IPS-18c (cell line): ENCODE results near the gene NUTM2F.
A peak's percentile ranks its signal among the peaks of the same experiment; 100 is the strongest.
"Not testable (repeated sequence)": the region's sequence is repeated elsewhere in the genome, so short reads cannot be mapped to it uniquely, and the experiment has no call there.

ENCODE experiments used
- H3K4me3 ChIP-seq: 2 replicates; pipeline ENCODE4 v1.7.0; 2013; ENCODE audit warnings: low read depth, mild to moderate bottlenecking, low read length, moderate library complexity; ENCODE audit not compliant: insufficient read depth
- H3K9me3 ChIP-seq: one replicate; pipeline ENCODE4 v1.6.1; 2013; ENCODE audit warnings: mild to moderate bottlenecking, low read length, moderate library complexity; ENCODE audit not compliant: control insufficient read depth, insufficient read depth

NUTM2F gene

DNA sequence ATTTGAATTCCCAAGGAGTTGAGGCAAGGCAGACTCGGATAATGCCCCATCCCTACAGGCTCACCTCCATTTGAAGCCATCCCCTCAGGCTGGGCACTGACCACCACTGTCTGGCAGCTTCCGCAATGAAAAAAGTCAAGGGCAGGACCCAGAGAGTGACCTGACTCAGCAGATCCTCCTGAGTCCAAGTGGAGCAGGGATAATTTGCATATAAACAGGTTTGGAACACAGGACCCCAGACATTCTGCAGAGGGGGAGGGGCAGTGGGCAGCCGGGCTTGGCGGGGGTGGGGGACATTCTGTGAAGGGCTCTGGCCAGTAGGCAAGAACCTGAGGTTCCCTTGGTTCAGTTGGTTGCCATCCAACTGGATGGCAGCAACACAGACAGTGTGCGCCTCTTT, at the start of gene NUTM2F:
Gene NUTM2F (minus strand): TSS at position 101 of the 400 bp plus-strand sequence. CDS start 21 bp downstream, at position 80.
- H3K9me3 ChIP-seq, H3K4me3 ChIP-seq: not testable (repeated sequence)

- H3K4me3 ChIP-seq = peak overlapping the region; percentile 36; the same call in 1 of the 2 replicates
- H3K9me3 ChIP-seq = not testable (repeated sequence)
Measured at GRCh38 chr9:94375197-94375596, 46.8 kb upstream of the NUTM2F start.

GRCh38 chr9:94374176-94375056, 46.0 kb upstream of the NUTM2F start:
- H3K4me3 ChIP-seq = peak overlapping the region; percentile 36; the same call in 1 of the 2 replicates

GRCh38 chr9:94373779-94374175, 45.3 kb upstream of the NUTM2F start:
- H3K4me3 ChIP-seq = peak overlapping the region; percentile 28; the same call in 1 of the 2 replicates
- H3K9me3 ChIP-seq = not testable (repeated sequence)

More at GRCh38 chr9:94374176-94375056, 46.0 kb upstream of the NUTM2F start:
- not testable (repeated sequence) for H3K9me3 ChIP-seq

- not testable (repeated sequence) for H3K4me3 ChIP-seq
Measured at GRCh38 chr9:94370266-94370665, 41.8 kb upstream of the NUTM2F start.

GRCh38 chr9:94364093-94364614, 35.7 kb upstream of the NUTM2F start:
- not testable (repeated sequence) for H3K9me3 ChIP-seq, H3K4me3 ChIP-seq

More at GRCh38 chr9:94370266-94370665, 41.8 kb upstream of the NUTM2F start:
- not testable (repeated sequence) for H3K9me3 ChIP-seq

- H3K4me3 ChIP-seq, H3K9me3 ChIP-seq: not testable (repeated sequence)
Measured at GRCh38 chr9:94357158-94357557, 28.7 kb upstream of the NUTM2F start.

DNA sequence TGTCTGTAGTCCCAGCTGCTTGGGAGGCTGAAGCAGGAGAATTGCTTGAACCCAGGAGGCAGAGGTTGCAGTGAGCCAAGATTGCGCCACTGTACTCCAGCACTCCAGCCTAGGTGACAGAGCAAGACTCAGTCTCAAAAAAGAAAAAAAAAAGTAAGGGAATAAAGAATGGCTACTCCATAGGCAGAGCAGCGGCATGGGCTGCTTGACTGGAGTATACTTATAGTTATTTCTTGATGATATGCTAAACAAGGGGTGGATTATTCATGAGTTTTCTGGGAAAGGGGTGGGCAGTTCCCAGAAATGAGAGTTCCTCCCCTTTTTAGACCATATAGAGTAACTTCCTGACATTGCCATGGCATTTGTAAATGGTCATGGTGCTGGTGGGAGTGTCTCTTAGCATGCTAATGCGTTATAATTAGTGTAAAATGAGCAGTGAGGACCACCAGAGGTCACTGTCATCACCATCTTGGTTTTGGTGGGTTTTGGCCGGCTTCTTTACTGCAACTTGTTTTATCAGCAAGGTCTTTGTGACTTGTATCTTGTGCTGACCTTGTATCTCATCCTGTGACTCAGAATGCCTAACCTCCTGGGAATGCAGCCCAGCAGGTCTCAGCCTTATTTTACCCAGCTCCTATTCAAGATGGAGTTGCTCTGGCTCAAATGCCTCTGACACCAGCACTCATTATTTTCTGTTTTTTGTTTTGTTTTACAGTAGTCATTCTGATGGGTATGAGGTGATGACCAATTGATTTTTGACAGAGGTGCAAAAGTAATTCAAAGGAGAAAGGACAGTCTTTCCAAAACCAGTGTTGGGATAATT, 23.7 kb upstream of the NUTM2F start:
- not testable (repeated sequence) for H3K9me3 ChIP-seq, H3K4me3 ChIP-seq

DNA sequence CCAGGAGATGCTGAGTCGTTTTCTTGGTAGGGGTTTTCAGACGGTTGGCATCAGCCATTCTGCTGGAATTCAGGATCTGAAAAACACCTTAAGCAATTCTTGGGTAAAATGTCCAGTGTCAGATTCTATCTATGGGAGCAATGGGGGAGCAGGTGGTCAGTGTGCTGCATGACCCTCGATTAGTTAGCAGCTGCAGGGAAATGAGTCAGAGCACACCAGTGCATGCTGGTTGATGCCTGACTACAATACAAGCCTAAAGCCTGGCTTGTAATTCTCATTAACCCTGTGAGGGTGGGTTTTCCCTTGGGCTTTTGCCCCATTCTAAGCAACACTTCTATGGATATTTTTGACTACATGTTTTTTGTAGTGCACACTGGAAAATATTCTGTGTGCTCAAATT, 20.3 kb upstream of the NUTM2F start:
- not testable (repeated sequence) for H3K9me3 ChIP-seq, H3K4me3 ChIP-seq

- H3K4me3 ChIP-seq, H3K9me3 ChIP-seq: not testable (repeated sequence)
Measured at GRCh38 chr9:94347451-94347850, 19.0 kb upstream of the NUTM2F start.

GRCh38 chr9:94341703-94342102, 13.3 kb upstream of the NUTM2F start:
- not testable (repeated sequence) for H3K9me3 ChIP-seq

DNA sequence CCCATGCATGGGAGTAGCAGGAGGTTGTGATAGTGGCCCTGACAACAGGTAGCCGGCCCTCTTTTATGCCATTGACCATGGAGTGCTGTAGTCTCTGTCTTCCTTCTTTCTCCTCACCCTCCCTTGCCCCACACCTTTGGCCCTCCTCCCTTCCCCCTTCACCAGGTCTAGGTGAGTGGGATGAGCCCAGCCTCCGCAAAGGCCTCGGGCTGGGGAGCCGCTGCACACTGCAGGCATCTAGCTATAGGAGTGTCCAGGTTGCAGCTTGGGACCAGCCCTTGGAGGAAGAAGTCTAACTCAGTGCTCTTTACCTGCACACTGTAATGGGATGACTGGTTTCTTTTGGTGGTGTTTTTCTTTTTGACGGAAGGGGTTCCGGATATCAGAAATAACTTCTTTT, 12.3 kb upstream of the NUTM2F start:
- H3K4me3 ChIP-seq, H3K9me3 ChIP-seq: not testable (repeated sequence)

More at GRCh38 chr9:94341703-94342102, 13.3 kb upstream of the NUTM2F start:
- not testable (repeated sequence) for H3K4me3 ChIP-seq

DNA sequence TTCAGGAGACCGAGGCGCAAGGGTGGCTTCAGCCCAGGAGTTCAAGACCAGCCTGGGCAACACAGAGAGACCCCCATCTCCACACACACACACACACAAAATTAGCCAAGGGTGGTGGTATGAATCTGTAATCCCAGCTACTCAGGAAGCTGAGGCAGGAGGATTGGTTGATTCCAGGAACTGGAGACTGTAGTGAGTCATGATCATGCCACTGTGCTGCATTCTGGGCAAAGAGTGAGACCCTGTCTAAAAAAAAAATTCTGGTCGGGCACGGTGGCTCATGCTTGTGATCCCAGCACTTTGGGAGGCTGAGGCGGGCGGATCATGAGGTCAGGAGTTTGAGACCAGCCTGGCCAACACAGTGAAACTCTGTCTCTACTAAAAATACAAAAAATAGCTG, 11.2 kb upstream of the NUTM2F start:
- H3K9me3 ChIP-seq, H3K4me3 ChIP-seq: not testable (repeated sequence)

DNA sequence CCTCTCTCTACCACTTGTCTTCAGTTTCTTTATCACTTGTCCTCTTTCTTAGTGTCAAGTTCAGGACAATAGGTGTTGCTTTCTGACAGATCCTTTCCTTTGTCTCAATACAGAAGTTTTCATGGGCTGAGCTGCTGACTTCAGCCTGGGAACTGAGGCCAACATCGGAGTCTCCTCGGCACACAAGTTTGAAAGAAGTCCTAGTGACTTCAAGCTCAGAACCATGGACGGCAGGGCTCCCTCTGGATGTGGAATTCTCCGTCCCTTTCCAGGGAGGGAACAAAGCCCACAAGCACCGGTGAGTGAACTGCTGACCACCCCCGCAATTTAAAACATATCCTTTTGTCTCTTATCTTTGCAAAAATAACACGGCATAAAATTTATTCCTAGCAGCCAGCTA, 10.3 kb upstream of the NUTM2F start:
- H3K9me3 ChIP-seq, H3K4me3 ChIP-seq: not testable (repeated sequence)

GRCh38 chr9:94336445-94336844, 8.0 kb upstream of the NUTM2F start:
- H3K9me3 ChIP-seq, H3K4me3 ChIP-seq: not testable (repeated sequence)

GRCh38 chr9:94325583-94325982, 2.9 kb downstream of the NUTM2F start:
- H3K9me3 ChIP-seq = not testable (repeated sequence)

GRCh38 chr9:94323153-94323798, 5.2 kb downstream of the NUTM2F start:
- not testable (repeated sequence) for H3K4me3 ChIP-seq, H3K9me3 ChIP-seq

More at GRCh38 chr9:94325583-94325982, 2.9 kb downstream of the NUTM2F start:
- H3K4me3 ChIP-seq = not testable (repeated sequence)
